ENCODE data around the gene EIF3J.
"Not testable (repeated sequence)": the region's sequence is repeated elsewhere in the genome, so short reads cannot be mapped to it uniquely, and the experiment has no call there.

- not testable (repeated sequence) for TF ChIP-seq POLR2A (IDR thresholded peaks at IDR 0.05)
- TF ChIP-seq, protein P1, sequence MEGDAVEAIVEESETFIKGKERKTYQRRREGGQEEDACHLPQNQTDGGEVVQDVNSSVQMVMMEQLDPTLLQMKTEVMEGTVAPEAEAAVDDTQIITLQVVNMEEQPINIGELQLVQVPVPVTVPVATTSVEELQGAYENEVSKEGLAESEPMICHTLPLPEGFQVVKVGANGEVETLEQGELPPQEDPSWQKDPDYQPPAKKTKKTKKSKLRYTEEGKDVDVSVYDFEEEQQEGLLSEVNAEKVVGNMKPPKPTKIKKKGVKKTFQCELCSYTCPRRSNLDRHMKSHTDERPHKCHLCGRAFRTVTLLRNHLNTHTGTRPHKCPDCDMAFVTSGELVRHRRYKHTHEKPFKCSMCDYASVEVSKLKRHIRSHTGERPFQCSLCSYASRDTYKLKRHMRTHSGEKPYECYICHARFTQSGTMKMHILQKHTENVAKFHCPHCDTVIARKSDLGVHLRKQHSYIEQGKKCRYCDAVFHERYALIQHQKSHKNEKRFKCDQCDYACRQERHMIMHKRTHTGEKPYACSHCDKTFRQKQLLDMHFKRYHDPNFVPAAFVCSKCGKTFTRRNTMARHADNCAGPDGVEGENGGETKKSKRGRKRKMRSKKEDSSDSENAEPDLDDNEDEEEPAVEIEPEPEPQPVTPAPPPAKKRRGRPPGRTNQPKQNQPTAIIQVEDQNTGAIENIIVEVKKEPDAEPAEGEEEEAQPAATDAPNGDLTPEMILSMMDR (IDR thresholded peaks at IDR 0.05), result not testable (repeated sequence)
Observed at GRCh38 chr15:44532275-44532674, 4.7 kb upstream of the EIF3J start.

Data from testis (tissue), 2 donors.